Peyer's patch (tissue), 4 donors: ENCODE results near the gene ELL2.

Experiments used
- CTCF ChIP-seq, 6 experiments: fragments of 450-650 bp in 4 of 6; fragments of 200-600 bp in 2 of 6; sonication (generic) in 1 of 6; IDR thresholded peaks; one replicate each; pipeline ENCODE4 v1.5.1; 2017 to 2019; ENCODE audit warnings: antibody characterized with exemption in 6 of 6, mild to moderate bottlenecking in 3 of 6, moderate library complexity in 1 of 6
- POLR2A ChIP-seq, 2 donors: fragments of 450-650 bp; IDR thresholded peaks; one replicate each; pipeline ENCODE4 v1.5.1; 2017; ENCODE audit warnings: antibody characterized with exemption in 2 of 2, mild to moderate bottlenecking in 2 of 2, moderate library complexity in 2 of 2

GRCh38 chr5:95845391-95845790, 116.3 kb downstream of the ELL2 start:
- no peak for TF ChIP-seq CTCF (IDR thresholded peaks at IDR 0.05)
- TF ChIP-seq POLR2A (IDR thresholded peaks at IDR 0.05): no peak
